ENCODE data around the gene GPR55. TPM values are rescaled to one million over a fixed set of nuclear protein-coding genes. Genes with fewer than 3 reads are reported as not detected.

The GPR55 gene
- total RNA-seq, 1 donor from 2014 or later: not detected

GRCh38 chr2:230863442-230864121, 61.5 kb downstream of the GPR55 start:
- peak overlapping the region; percentile 70 for H3K27ac Mint-ChIP-seq
- H3K27me3 Mint-ChIP-seq: no peaks in the 10 kb centered on the region
- no peaks in the 10 kb centered on the region for H3K36me3 Mint-ChIP-seq
- peaks cover 4% of the 10 kb centered on the region for H3K9me3 Mint-ChIP-seq
- H3K4me3 Mint-ChIP-seq: peak overlapping the region; percentile 96
- H3K4me1 Mint-ChIP-seq (ENCODE audit: unreplicated experiment): peaks cover 34% of the 10 kb centered on the region
- TF ChIP-seq CTCF (conservative IDR thresholded peaks at IDR 0.05): no peak
- DNase-seq (ENCODE audit: extremely low spot score, unreplicated experiment): no peak

- Mint-ChIP-seq H3K36me3 (no peaks in the 10 kb centered on the region), H3K9me3 (peaks cover 4% of the 10 kb centered on the region), H3K4me1 (ENCODE audit: unreplicated experiment) (peaks cover 31% of the 10 kb centered on the region), H3K27me3 (no peaks in the 10 kb centered on the region), H3K27ac (no peak overlapping the region), H3K4me3 (peak overlapping the region; percentile 96)
- DNase-seq (ENCODE audit: extremely low spot score, unreplicated experiment): no peak
- no peak for TF ChIP-seq CTCF (conservative IDR thresholded peaks at IDR 0.05)
Measured at GRCh38 chr2:230863031-230863430, 62.0 kb downstream of the GPR55 start.

GRCh38 chr2:230862292-230862691, 62.8 kb downstream of the GPR55 start:
- no peak for DNase-seq (ENCODE audit: extremely low spot score, unreplicated experiment)
- no peaks in the 10 kb centered on the region for H3K36me3 Mint-ChIP-seq
- H3K27me3 Mint-ChIP-seq: no peaks in the 10 kb centered on the region
- TF ChIP-seq CTCF (conservative IDR thresholded peaks at IDR 0.05): no peak
- peaks cover 4% of the 10 kb centered on the region for H3K9me3 Mint-ChIP-seq
- H3K27ac Mint-ChIP-seq: no peak overlapping the region
- no peak overlapping the region for H3K4me3 Mint-ChIP-seq
- peaks cover 31% of the 10 kb centered on the region for H3K4me1 Mint-ChIP-seq (ENCODE audit: unreplicated experiment)

- peak overlapping the region; percentile 23 for H3K4me3 Mint-ChIP-seq
- H3K4me1 Mint-ChIP-seq (ENCODE audit: unreplicated experiment): peaks cover 26% of the 10 kb centered on the region
- H3K36me3 Mint-ChIP-seq: no peaks in the 10 kb centered on the region
- peak overlapping the region; percentile 9 for H3K27ac Mint-ChIP-seq
- DNase-seq (ENCODE audit: extremely low spot score, unreplicated experiment): no peak
- H3K27me3 Mint-ChIP-seq: no peaks in the 10 kb centered on the region
- no peak for TF ChIP-seq CTCF (conservative IDR thresholded peaks at IDR 0.05)
- H3K9me3 Mint-ChIP-seq: peaks cover 4% of the 10 kb centered on the region
Measured at GRCh38 chr2:230861552-230862255, 63.3 kb downstream of the GPR55 start.

Other genes starting within 250 kb of the GPR55 start
- gene CAB39, start 212.4 kb downstream of the GPR55 start, total RNA-seq (ENCODE audit: low replicate concordance): 49.2 and 66.9 TPM in 2 replicates
- gene ITM2C, start 60.3 kb downstream of the GPR55 start, total RNA-seq (ENCODE audit: low replicate concordance): 211 and 285 TPM in 2 replicates
- gene SPATA3, start 70.9 kb upstream of the GPR55 start, total RNA-seq (ENCODE audit: low replicate concordance): not detected in 2 replicates
- 9.9 and 16.7 TPM in 2 replicates for gene C2orf72, start 112.3 kb upstream of the GPR55 start, total RNA-seq (ENCODE audit: low replicate concordance)
- gene PSMD1, start 131.6 kb upstream of the GPR55 start, total RNA-seq (ENCODE audit: low replicate concordance): 85.5 and 91.6 TPM in 2 replicates
- gene HTR2B, start 199.8 kb upstream of the GPR55 start, total RNA-seq (ENCODE audit: low replicate concordance): not detected in 2 replicates

Measured in type B pancreatic cell (in vitro differentiated cells).